ENCODE measurements around the gene FOXQ1. TPM values are rescaled to one million over a fixed set of nuclear protein-coding genes. Genes with fewer than 3 reads are reported as not detected.
A peak's percentile ranks its signal among the peaks of the same experiment; 100 is the strongest.

FOXQ1 gene
- total and polyA plus RNA-seq, 2 of the 13 experiments (the other 11 are each of a cell fraction or from before 2014, with no cell fraction given), result 35.2 to 39.8 TPM

GRCh38 chr6:1267790-1268762 is 43.8 kb upstream of the FOXQ1 start (continued):
- TF ChIP-seq ZNF766 (CRISPR knock-in tag; IDR thresholded peaks at IDR 0.05; ENCODE audit: borderline replicate concordance) (peak; percentile 91), SP2 (CRISPR knock-in tag; IDR thresholded peaks at IDR 0.05) (no peak), ZNF546 (CRISPR knock-in tag; conservative IDR thresholded peaks at IDR 0.05) (no peak; the same call in 1 of the 2 replicates), REL (CRISPR knock-in tag; conservative IDR thresholded peaks at IDR 0.05) (0 out of 2 replicates have a peak, but pooled peaks have one; percentile 34), MEF2D (CRISPR knock-in tag; IDR thresholded peaks at IDR 0.05) (peak; percentile 99), MTA1 (CRISPR knock-in tag; IDR thresholded peaks at IDR 0.05; ENCODE audit: borderline replicate concordance) (peak; percentile 74; the same call in 1 of the 2 replicates), RBM39 (IDR thresholded peaks at IDR 0.05; ENCODE audit: low read depth, low read length, poor library complexity, severe bottlenecking) (no peak), ZBTB26 (CRISPR knock-in tag; IDR thresholded peaks at IDR 0.05; ENCODE audit: borderline replicate concordance) (peak; percentile 89), ZFP62 (CRISPR knock-in tag; IDR thresholded peaks at IDR 0.05) (no peak), ATRX (CRISPR knock-in tag; IDR thresholded peaks at IDR 0.05; ENCODE audit: borderline replicate concordance) (no peak), EED (CRISPR knock-in tag; IDR thresholded peaks at IDR 0.05) (no peak), KLF13 (CRISPR knock-in tag; IDR thresholded peaks at IDR 0.05) (no peak), MLX (CRISPR knock-in tag; IDR thresholded peaks at IDR 0.05) (peak; percentile 97), ELF3 (CRISPR knock-in tag; IDR thresholded peaks at IDR 0.05) (peak; percentile 98), ZFYVE20 (CRISPR knock-in tag; IDR thresholded peaks at IDR 0.05; ENCODE audit: borderline replicate concordance, low read depth) (no peak), HNRNPLL (IDR thresholded peaks at IDR 0.05; ENCODE audit: low read depth, low read length, poor library complexity, severe bottlenecking) (no peak), HOXD1 (CRISPR knock-in tag; IDR thresholded peaks at IDR 0.05) (peak; percentile 99), ZKSCAN5 (CRISPR knock-in tag; IDR thresholded peaks at IDR 0.05) (no peak), ZNF441 (CRISPR knock-in tag; IDR thresholded peaks at IDR 0.05; ENCODE audit: borderline replicate concordance) (peak; percentile 86), ZNF446 (CRISPR knock-in tag; IDR thresholded peaks at IDR 0.05) (no peak), ZNF780A (CRISPR knock-in tag; IDR thresholded peaks at IDR 0.05) (0 out of 2 replicates have a peak, but pooled peaks have one; percentile 55), ZNF878 (CRISPR knock-in tag; IDR thresholded peaks at IDR 0.05) (peak; percentile 97), NCOA5 (CRISPR knock-in tag; IDR thresholded peaks at IDR 0.05) (peak; percentile 77; the same call in 1 of the 2 replicates), TIGD3 (CRISPR knock-in tag; IDR thresholded peaks at IDR 0.05; ENCODE audit: borderline replicate concordance) (peak; percentile 17; the same call in 1 of the 2 replicates)
- TF ChIP-seq, protein P1, sequence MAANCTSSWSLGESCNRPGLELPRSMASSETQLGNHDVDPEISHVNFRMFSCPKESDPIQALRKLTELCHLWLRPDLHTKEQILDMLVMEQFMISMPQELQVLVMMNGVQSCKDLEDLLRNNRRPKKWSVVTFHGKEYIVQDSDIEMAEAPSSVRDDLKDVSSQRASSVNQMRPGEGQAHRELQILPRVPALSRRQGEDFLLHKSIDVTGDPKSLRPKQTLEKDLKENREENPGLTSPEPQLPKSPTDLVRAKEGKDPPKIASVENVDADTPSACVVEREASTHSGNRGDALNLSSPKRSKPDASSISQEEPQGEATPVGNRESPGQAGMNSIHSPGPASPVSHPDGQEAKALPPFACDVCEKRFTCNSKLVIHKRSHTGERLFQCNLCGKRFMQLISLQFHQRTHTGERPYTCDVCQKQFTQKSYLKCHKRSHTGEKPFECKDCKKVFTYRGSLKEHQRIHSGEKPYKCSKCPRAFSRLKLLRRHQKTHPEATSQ (CRISPR knock-in tag; IDR thresholded peaks at IDR 0.05; ENCODE audit: borderline replicate concordance), result peak; percentile 87; the same call in 1 of the 2 replicates
